HepG2 (cell line): ENCODE data around the gene KL. TPM values are rescaled to one million over a fixed set of nuclear protein-coding genes. Genes with fewer than 3 reads are reported as not detected.

Experiments
- ATAC-seq: fragments of 200-7000 bp; cut with Tn5 transposase; 3 replicates; pipeline ENCODE4 v1.9.1; 2020; ENCODE audit warnings: mild to moderate bottlenecking, moderate library complexity
- BruUV-seq: library from RNA; stranded (reverse); fragments of 400-500 nt; replicated peaks from 2 replicates; lab custom pipeline; 2021; lab: Mats Ljungman, UMichigan
- CTCF ChIA-PET: fragments of 300-600 bp; formaldehyde crosslinking; extraction: SDS; loops from one replicate; lab custom pipeline; 2021; ENCODE audit warnings: low total read pairs, inconsistent platforms, low intra/inter-chr PET ratio; lab: Yijun Ruan, JAX
- POLR2A ChIA-PET: fragments of 350-600 bp; sonication (Branson Sonifier 250); formaldehyde crosslinking; loops from one replicate; lab custom pipeline; 2020; ENCODE audit warnings: antibody characterized with exemption, inconsistent platforms; lab: Yijun Ruan, JAX
- DNase-seq: peaks from one replicate; pipeline ENCODE4 v3.0.0-alpha.2; 2015; ENCODE audit warnings: low spot score
- FAIRE-seq: peaks from 3 replicates; lab custom pipeline; 2011; peaks lifted over from hg19 to GRCh38; lab: Jason Lieb, UNC
- H2AFZ ChIP-seq: one replicate; pipeline ENCODE4 v1.6.1; 2011; ENCODE audit warnings: low read length, inconsistent platforms
- H3K27ac ChIP-seq: fragments of 300-600 bp; 3 replicates; pipeline ENCODE4 v1.8.0; 2011; ENCODE audit warnings: mixed run types, mild to moderate bottlenecking, mixed read lengths, low read length, inconsistent platforms; ENCODE audit not compliant: insufficient read depth; ENCODE audit errors: extremely low read length
- H3K27me3 ChIP-seq, 2 experiments: fragments of 200-600 bp in 1 of 2; 2 replicates in 1 of 2; 3 replicates in 1 of 2; pipeline versions ENCODE4 v1.6.0 to v1.8.0; 2011; ENCODE audit warnings: low read length in 2 of 2, mild to moderate bottlenecking in 2 of 2, moderate library complexity in 2 of 2, inconsistent platforms in 1 of 2; ENCODE audit not compliant: insufficient read depth in 2 of 2, control insufficient read depth in 1 of 2
- H3K36me3 ChIP-seq, 2 experiments: fragments of 200-600 bp in 1 of 2; replicated peaks in 1 of 2; 2 replicates in 1 of 2; 3 replicates in 1 of 2; pipeline versions ENCODE4 v1.5.1 to v1.8.0; 2011; ENCODE audit warnings: low read length in 2 of 2, inconsistent platforms in 1 of 2; ENCODE audit not compliant: insufficient read depth in 2 of 2, control insufficient read depth in 1 of 2
- H3K4me1 ChIP-seq: 2 replicates; pipeline ENCODE4 v1.5.1; 2012; ENCODE audit warnings: low read length, inconsistent platforms; ENCODE audit not compliant: insufficient read depth
- H3K4me2 ChIP-seq: 2 replicates; pipeline ENCODE4 v1.6.0; 2011; ENCODE audit warnings: low read depth, low read length, inconsistent platforms
- H3K4me3 ChIP-seq, 3 experiments: fragments of 200-600 bp in 1 of 3; sonication (generic), shearing (Covaris generic) in 1 of 3; replicated peaks in 1 of 3; 2 replicates each; pipeline ENCODE4 v1.5.1; 2011 to 2016; ENCODE audit warnings: low read length in 3 of 3, inconsistent platforms in 2 of 3, low read depth in 2 of 3, mild to moderate bottlenecking in 2 of 3, control low read depth in 1 of 3, mixed read lengths in 1 of 3; ENCODE audit not compliant: insufficient read depth in 1 of 3
- H3K79me2 ChIP-seq: one replicate; pipeline ENCODE4 v1.6.1; 2011; ENCODE audit warnings: low read length, inconsistent platforms; ENCODE audit not compliant: insufficient read depth
- H3K9ac ChIP-seq: 2 replicates; pipeline ENCODE4 v1.6.0; 2011; ENCODE audit warnings: mild to moderate bottlenecking, low read depth, low read length, inconsistent platforms; ENCODE audit not compliant: insufficient read depth
- H3K9me3 ChIP-seq: 2 replicates; pipeline ENCODE4 v1.5.1; 2012; ENCODE audit warnings: mild to moderate bottlenecking, low read length
- H4K20me1 ChIP-seq: 2 replicates; pipeline ENCODE4 v1.6.0; 2011; ENCODE audit warnings: inconsistent platforms, mild to moderate bottlenecking, low read length, moderate library complexity; ENCODE audit not compliant: insufficient read depth
- RFX3 ChIP-seq: IDR thresholded peaks from 2 replicates; pipeline ENCODE4 v1.6.1; 2016; ENCODE audit warnings: missing biosample characterization, missing genetic modification reagents
- TARDBP ChIP-seq: sonication (generic); formaldehyde crosslinking; IDR thresholded peaks from 2 replicates; pipeline ENCODE4 v1.8.0; 2022; ENCODE audit warnings: mild to moderate bottlenecking, missing genetic modification reagents
- YY1 ChIP-seq: IDR thresholded peaks from 2 replicates; pipeline ENCODE4 v1.6.1; 2011; ENCODE audit warnings: low read length, low read depth, moderate library complexity, mild to moderate bottlenecking; ENCODE audit not compliant: insufficient read depth, insufficient replicate concordance
- ZBTB38 ChIP-seq: sonication (generic); formaldehyde crosslinking; IDR thresholded peaks from 2 replicates; pipeline ENCODE4 v1.5.1; 2020; ENCODE audit warnings: mild to moderate bottlenecking, missing genetic modification reagents
- ZFP1 ChIP-seq: IDR thresholded peaks from 2 replicates; pipeline ENCODE4 v1.6.1; 2016
- ZGPAT ChIP-seq: IDR thresholded peaks from 2 replicates; pipeline ENCODE4 v1.6.1; 2016; ENCODE audit warnings: mild to moderate bottlenecking
- ZNF12 ChIP-seq: sonication (generic); formaldehyde crosslinking; IDR thresholded peaks from 2 replicates; pipeline ENCODE4 v1.5.0; 2020; ENCODE audit warnings: missing genetic modification reagents
- ZNF276 ChIP-seq: sonication (generic); formaldehyde crosslinking; IDR thresholded peaks from 2 replicates; pipeline ENCODE4 v1.4.0; 2020; ENCODE audit warnings: mild to moderate bottlenecking, low read depth, missing genetic modification reagents
- ZNF33A ChIP-seq: sonication (generic); formaldehyde crosslinking; IDR thresholded peaks from 2 replicates; pipeline ENCODE4 v1.5.1; 2020; ENCODE audit warnings: missing genetic modification reagents, mild to moderate bottlenecking, moderate library complexity, borderline replicate concordance
- ZNF543 ChIP-seq: sonication (generic); formaldehyde crosslinking; IDR thresholded peaks from 2 replicates; pipeline ENCODE4 v1.4.0; 2020; ENCODE audit warnings: mild to moderate bottlenecking, missing genetic modification reagents
- ZNF574 ChIP-seq: sonication (generic); formaldehyde crosslinking; IDR thresholded peaks from 2 replicates; pipeline ENCODE4 v1.4.0; 2020; ENCODE audit warnings: missing genetic modification reagents
- ZNF710 ChIP-seq: sonication (generic); formaldehyde crosslinking; IDR thresholded peaks from 2 replicates; pipeline ENCODE4 v1.5.0; 2020; ENCODE audit warnings: mild to moderate bottlenecking, missing genetic modification reagents, borderline replicate concordance
- ZNF749 ChIP-seq: sonication (generic); formaldehyde crosslinking; IDR thresholded peaks from 2 replicates; pipeline ENCODE4 v1.8.0; 2022; ENCODE audit warnings: mild to moderate bottlenecking, missing genetic modification reagents, moderate library complexity, borderline replicate concordance
- ZSCAN22 ChIP-seq: sonication (generic); formaldehyde crosslinking; IDR thresholded peaks from 2 replicates; pipeline ENCODE4 v1.4.0; 2020; ENCODE audit warnings: mild to moderate bottlenecking, missing genetic modification reagents
- ZSCAN9 ChIP-seq: IDR thresholded peaks from 2 replicates; pipeline ENCODE4 v1.6.1; 2016; ENCODE audit warnings: borderline replicate concordance
- WGBS: methylation state at CpG from one replicate; pipeline ENCODE4 v1.1.6; 2017; ENCODE audit warnings: low lambda C conversion rate; 5-methylcytosine and 5-hydroxymethylcytosine counted together
- in situ Hi-C: cut with HindIII; loops from 2 replicates; pipeline ENCODE4 v1.10.0; 2017; ENCODE audit warnings: low pct_unique_long_range_greater_than_20kb; ENCODE audit not compliant: extremely low pct_ligation_motif_present
- intact Hi-C: fragments of 100-400 bp; cut with micrococcal nuclease; formaldehyde crosslinking; loops from one replicate; pipeline ENCODE4 v1.10.0; 2022; ENCODE audit not compliant: unreplicated experiment
- polyA plus RNA-seq, 8 experiments: library from polyadenylated mRNA; depleted of rRNA in 3 of 8; stranded (reverse) in 7 of 8; unstranded in 1 of 8; fragments of >200 nt; fragmentation: Illumina TruSeq in 4 of 8; extraction: Trizol in 4 of 8; gene quantifications; 2 replicates each; pipeline versions ENCODE4 v1.2.1 to v1.2.3, GENCODE V29; 2011 to 2016; ENCODE audit warnings: low read depth in 4 of 8, missing spikeins in 1 of 8, mixed read lengths in 1 of 8; ENCODE audit not compliant: insufficient read depth in 1 of 8
- total RNA-seq, 5 experiments: library from RNA; depleted of rRNA; stranded (reverse); fragments of >200 nt; fragmentation: Illumina TruSeq; extraction: Trizol; gene quantifications; 2 replicates each; pipeline ENCODE4 v1.2.3, GENCODE V29; 2016; ENCODE audit warnings: low read depth in 1 of 5

The KL gene
- total and polyA plus RNA-seq, 2 of the 13 experiments (the other 11 are each of a cell fraction or from before 2014, with no cell fraction given): not detected

GRCh38 chr13:32967584-32968182 lies 48.5 kb upstream of the KL start:
- in situ Hi-C loops: no loop called here
- TF ChIP-seq ZSCAN22 (CRISPR knock-in tag) (no peak), ZNF33A (CRISPR knock-in tag) (no peak), ZGPAT (no peak), ZSCAN9 (CRISPR knock-in tag) (no peak), ZNF710 (CRISPR knock-in tag) (no peak), RFX3 (CRISPR knock-in tag) (no peak), ZNF276 (no peak), YY1 (no peak), ZNF12 (CRISPR knock-in tag) (no peak), ZNF543 (CRISPR knock-in tag) (no peak), ZNF574 (CRISPR knock-in tag) (no peak), TARDBP (CRISPR knock-in tag) (no peak), ZBTB38 (CRISPR knock-in tag) (no peak), ZNF749 (CRISPR knock-in tag) (no peak), ZFP1 (CRISPR knock-in tag) (no peak)
- TF ChIP-seq, all 625 proteins: peak for 0
- Histone ChIP-seq H3K79me2 (no peaks in the 10 kb centered on the region), H4K20me1 (no peaks in the 10 kb centered on the region), H3K4me1 (0 out of 2 replicates have a peak, but pooled peaks cover 5% of the 10 kb centered on the region), H3K4me2 (no peak overlapping the region), H3K27ac (no peak overlapping the region), H3K9me3 (no peaks in the 10 kb centered on the region), H3K27me3 (peaks cover 0 to 4% of the 10 kb centered on the region in 2 experiments; a peak in 2 of 5 replicates), H3K9ac (no peak overlapping the region), H2AFZ (no peak overlapping the region), H3K4me3 (no peak overlapping the region), H3K36me3 (no peaks in the 10 kb centered on the region)
- no peak for FAIRE-seq
- no TSS peak for BruUV-seq
- CTCF ChIA-PET: no interaction called here
- intact Hi-C loops: no loop called here
- no peak for DNase-seq
- WGBS: 45% methylated on average over 5 of the region's 5 CpGs
- POLR2A ChIA-PET: no interaction called here
- ATAC-seq: no peak
